Naive thymus-derived CD4-positive, alpha-beta T cell (primary cell): ENCODE measurements around the gene CNOT11. TPM values are rescaled to one million over a fixed set of nuclear protein-coding genes. Genes with fewer than 3 reads are reported as not detected.
"Not testable (repeated sequence)": the region's sequence is repeated elsewhere in the genome, so short reads cannot be mapped to it uniquely, and the experiment has no call there.

Experiments used
- ATAC-seq: fragments of 150-1000 bp; cut with Tn5 transposase; 2 replicates; pipeline ENCODE4 v1.10.0; 2021; ENCODE audit warnings: mild to moderate bottlenecking, moderate library complexity
- CTCF ChIA-PET: fragments of 350-600 bp; sonication (Branson Sonifier 250); formaldehyde crosslinking; loops from one replicate; lab custom pipeline; 2021; ENCODE audit warnings: antibody characterized with exemption; lab: Charles Lee
- POLR2A ChIA-PET: fragments of 350-600 bp; sonication (Branson Sonifier 250); formaldehyde crosslinking; loops from one replicate; lab custom pipeline; 2021; ENCODE audit warnings: antibody characterized with exemption, inconsistent platforms; lab: Charles Lee
- DNase-seq, 9 donors: peaks; one replicate each; pipeline versions ENCODE4 v3.0.0 to v3.0.0-alpha.2; 2020 to 2022; ENCODE audit warnings: mixed read lengths in 1 of 9
- H3K27ac ChIP-seq: one replicate; pipeline ENCODE4 v1.7.0; 2013; ENCODE audit warnings: mild to moderate bottlenecking, low read depth, low read length, moderate library complexity
- H3K27me3 ChIP-seq, 2 donors: one replicate each; pipeline ENCODE4 v1.7.0; 2013; ENCODE audit warnings: low read length in 2 of 2, mild to moderate bottlenecking in 2 of 2, moderate library complexity in 2 of 2; ENCODE audit not compliant: control insufficient read depth in 2 of 2, insufficient read depth in 2 of 2
- H3K36me3 ChIP-seq, 3 experiments: 1 replicate in 2 of 3; 2 replicates in 1 of 3; pipeline ENCODE4 v1.7.0; 2013; ENCODE audit warnings: low read length in 3 of 3, mild to moderate bottlenecking in 3 of 3, moderate library complexity in 1 of 3; ENCODE audit not compliant: insufficient read depth in 3 of 3, control insufficient read depth in 2 of 3
- H3K4me1 ChIP-seq, 2 donors: one replicate each; pipeline ENCODE4 v1.7.0; 2013; ENCODE audit warnings: low read length in 2 of 2, mild to moderate bottlenecking in 2 of 2, moderate library complexity in 1 of 2; ENCODE audit not compliant: control insufficient read depth in 2 of 2, insufficient read depth in 2 of 2
- H3K4me3 ChIP-seq: 2 replicates; pipeline ENCODE4 v1.7.0; 2013; ENCODE audit warnings: mild to moderate bottlenecking, low read length
- H3K9me3 ChIP-seq, 3 experiments: 1 replicate in 2 of 3; 2 replicates in 1 of 3; pipeline ENCODE4 v1.7.0; 2013; ENCODE audit warnings: low read length in 3 of 3; ENCODE audit not compliant: control insufficient read depth in 2 of 3
- H3K27ac Mint-ChIP-seq, 9 donors: one replicate each; pipeline ENCODE4 v1.8.0; 2020 to 2022; ENCODE audit warnings: mixed read lengths in 9 of 9, mild to moderate bottlenecking in 8 of 9, moderate library complexity in 5 of 9, inconsistent platforms in 2 of 9
- H3K27me3 Mint-ChIP-seq, 5 donors: one replicate each; pipeline ENCODE4 v1.8.0; 2021 to 2022; ENCODE audit warnings: mixed read lengths in 5 of 5, mild to moderate bottlenecking in 1 of 5
- H3K36me3 Mint-ChIP-seq, 5 donors: one replicate each; pipeline ENCODE4 v1.8.0; 2020 to 2022; ENCODE audit warnings: mixed read lengths in 5 of 5, mild to moderate bottlenecking in 3 of 5, inconsistent platforms in 1 of 5
- H3K4me1 Mint-ChIP-seq, 7 donors: one replicate each; pipeline ENCODE4 v1.8.0; 2020 to 2022; ENCODE audit warnings: mixed read lengths in 7 of 7, mild to moderate bottlenecking in 3 of 7, inconsistent platforms in 1 of 7
- H3K4me3 Mint-ChIP-seq, 10 donors: one replicate each; pipeline ENCODE4 v1.8.0; 2020 to 2022; ENCODE audit warnings: mild to moderate bottlenecking in 10 of 10, mixed read lengths in 10 of 10, moderate library complexity in 6 of 10, inconsistent platforms in 2 of 10
- H3K9me3 Mint-ChIP-seq, 11 donors: one replicate each; pipeline ENCODE4 v1.8.0; 2020 to 2022; ENCODE audit warnings: mixed read lengths in 11 of 11, mild to moderate bottlenecking in 4 of 11, inconsistent platforms in 1 of 11, moderate library complexity in 1 of 11
- intact Hi-C, 2 donors: fragments of 100-400 bp; cut with micrococcal nuclease; formaldehyde crosslinking; loops; one replicate each; pipeline ENCODE4 v1.15.1; 2023
- polyA plus RNA-seq, 2 donors: library from polyadenylated mRNA; unstranded; fragments of 300-500 nt; fragmentation: Illumina TruSeq; gene quantifications; one replicate each; pipeline ENCODE4 v1.2.3, GENCODE V29; 2021
- total RNA-seq, 6 experiments: library from RNA in 5 of 6; stranded (reverse) in 5 of 6; gene quantifications; 1 replicate in 5 of 6; 2 replicates in 1 of 6; pipeline ENCODE4 v1.2.3 and lab custom pipeline; 2021 to 2026

The CNOT11 gene
- total and polyA plus RNA-seq, 7 experiments from 2014 or later: 49.0 to 65.7 (median 60.4) TPM

DNA sequence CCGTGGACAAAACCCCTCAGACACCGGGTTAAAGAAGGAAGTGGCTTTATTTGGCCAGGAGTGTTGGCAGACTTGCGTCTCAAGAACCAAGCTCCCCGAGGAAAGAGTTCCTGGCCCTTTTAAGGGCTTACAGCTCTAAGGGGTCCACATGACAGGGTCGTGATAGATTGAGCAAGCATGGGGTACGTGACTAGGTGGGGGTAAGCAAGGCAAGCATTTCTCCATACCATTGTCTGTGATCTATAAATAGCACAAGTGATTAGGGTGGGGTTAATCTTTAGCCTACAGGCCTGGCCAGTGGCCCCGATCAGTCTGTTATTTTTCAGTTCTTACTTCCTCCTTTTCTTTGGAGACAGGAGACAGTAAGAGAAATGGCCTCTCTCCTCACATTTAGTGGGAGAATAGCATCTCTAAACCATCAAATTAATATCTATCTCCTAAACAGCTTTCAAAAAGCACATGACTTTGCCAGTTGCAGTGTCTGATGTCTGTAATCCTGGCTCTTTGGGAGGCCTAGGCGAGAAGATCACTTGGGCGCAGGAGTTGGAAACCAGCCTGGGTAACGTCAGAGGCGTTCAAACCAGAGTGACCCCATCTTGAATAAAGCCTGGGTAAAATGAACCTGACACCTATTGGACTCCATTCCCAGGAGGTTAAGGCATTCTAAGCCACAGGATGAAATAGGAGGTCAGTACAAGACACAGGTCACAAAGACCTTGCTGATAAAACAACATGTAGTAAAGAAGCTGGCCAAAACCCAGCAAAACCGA, 18.3 kb upstream of the CNOT11 start:
- Histone ChIP-seq H3K4me1 (no peaks in the 10 kb centered on the region), H3K27ac (no peak overlapping the region), H3K27me3 (no peaks in the 10 kb centered on the region), H3K4me3 (no peak overlapping the region), H3K9me3 (no peaks in the 10 kb centered on the region), H3K36me3 (no peaks in the 10 kb centered on the region)
- Mint-ChIP-seq H3K27ac (no peak overlapping the region), H3K27me3 (no peaks in the 10 kb centered on the region), H3K36me3 (peaks cover 4 to 18% (median 14%) of the 10 kb centered on the region in 5 donors), H3K4me3 (no peak overlapping the region), H3K4me1 (peaks cover 0 to 4% (median 0%) of the 10 kb centered on the region in 7 donors), H3K9me3 (peaks cover 0 to 9% (median 0%) of the 10 kb centered on the region in 11 donors)
- DNase-seq: no peak
- ATAC-seq: no peak
- ChIA-PET POLR2A (interaction anchor here (1.2 kb wide), 1 partner anchor 18 kb away, joined by 3 read pairs; the partner anchor contains the start of gene CNOT11), CTCF (interaction anchor here (0.8 kb wide), 1 partner anchor 17 kb away, joined by 3 read pairs; no protein-coding TSS in a partner anchor)
- intact Hi-C loops: no loop called here

DNA sequence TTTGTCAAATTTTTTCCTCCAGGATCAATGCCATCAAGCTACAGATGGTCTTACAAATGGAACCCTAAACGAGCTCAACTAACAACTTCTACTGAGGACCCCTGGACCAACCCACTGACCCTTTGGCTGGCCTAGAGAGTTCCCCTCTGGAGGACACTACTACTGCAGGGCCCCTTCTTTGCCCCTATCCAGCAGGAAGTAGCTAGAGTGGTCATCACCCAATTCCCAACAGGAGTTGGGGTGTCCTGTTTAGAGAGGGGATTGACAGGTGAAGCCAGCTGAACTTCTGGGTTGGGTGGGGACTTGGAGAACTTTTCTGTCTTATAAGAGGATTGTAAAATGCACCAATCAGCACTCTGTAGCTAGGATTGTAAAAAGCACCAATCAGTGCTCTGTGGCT, 16.7 kb upstream of the CNOT11 start:
- H3K4me1 ChIP-seq, CTCF ChIA-PET, H3K36me3 ChIP-seq, H3K9me3 ChIP-seq, H3K4me3 ChIP-seq, ATAC-seq, DNase-seq, H3K27me3 Mint-ChIP-seq, intact Hi-C loops, H3K4me3 Mint-ChIP-seq, H3K9me3 Mint-ChIP-seq, H3K27ac ChIP-seq, H3K27ac Mint-ChIP-seq, H3K27me3 ChIP-seq, H3K4me1 Mint-ChIP-seq: not testable (repeated sequence)
- peaks cover 4 to 15% (median 11%) of the 10 kb centered on the region in 5 donors for H3K36me3 Mint-ChIP-seq
- POLR2A ChIA-PET: interaction anchor here (1.2 kb wide), 1 partner anchor 16 kb away, joined by 3 read pairs; the partner anchor contains the start of gene CNOT11

DNA sequence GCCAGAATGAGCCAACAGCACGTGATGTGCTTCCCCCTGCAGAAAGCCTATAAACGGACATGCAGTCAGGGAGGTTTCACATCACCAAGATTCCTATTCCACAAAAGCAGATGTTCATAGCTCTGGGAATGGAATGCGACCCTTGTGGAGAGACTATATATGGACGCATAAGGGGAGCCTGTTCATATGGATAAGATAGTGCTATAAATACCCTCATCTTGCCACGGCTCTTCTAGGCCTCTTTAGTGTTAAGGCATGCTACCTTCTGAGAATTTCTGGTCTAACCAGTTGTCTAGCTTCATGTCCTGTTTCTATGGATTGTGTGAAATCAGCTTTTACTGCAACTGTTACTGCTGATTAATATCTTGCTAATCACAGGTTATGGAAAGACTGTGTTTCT, 14.7 kb upstream of the CNOT11 start:
- intact Hi-C loops, H3K27me3 Mint-ChIP-seq, CTCF ChIA-PET: not testable (repeated sequence)

DNA sequence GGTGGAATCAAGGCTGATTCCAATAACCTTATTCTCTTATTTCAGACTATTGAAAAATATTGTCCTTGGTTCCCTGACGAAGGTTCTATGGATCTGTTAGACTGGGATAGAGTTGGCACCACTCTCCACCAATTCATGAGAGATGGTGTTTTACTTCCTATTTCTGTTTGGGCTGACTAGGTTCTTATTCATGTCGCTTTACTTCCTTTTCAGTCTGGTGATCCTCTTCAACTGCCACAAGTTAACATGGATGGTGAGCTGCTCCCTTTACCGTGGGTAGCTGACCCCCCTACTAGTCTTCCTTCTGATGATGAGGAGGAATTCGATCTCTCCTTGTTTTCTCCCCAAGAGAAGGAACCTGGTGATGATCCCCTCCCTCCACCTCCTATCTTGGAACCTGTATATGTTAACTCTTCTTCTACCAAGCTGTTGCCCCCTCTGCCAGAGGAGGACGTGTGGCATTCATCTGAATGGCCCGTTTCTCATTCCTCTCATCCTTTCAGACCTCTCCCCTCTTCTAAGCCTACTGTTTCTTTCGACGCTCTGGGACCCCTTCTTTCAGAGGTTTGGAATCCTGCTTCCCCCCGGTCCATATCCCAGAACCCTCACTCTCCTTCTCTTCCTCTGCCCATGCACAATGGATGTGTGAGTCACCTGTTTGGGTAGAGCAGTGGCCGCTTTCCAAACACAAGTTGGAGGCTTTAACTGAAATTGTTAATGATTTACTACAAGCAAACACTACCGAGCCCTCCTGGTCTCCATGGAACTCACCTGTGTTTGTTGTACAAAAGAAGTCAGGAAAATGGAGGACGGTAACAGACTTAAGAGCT, 13.5 kb upstream of the CNOT11 start:
- H3K4me1 ChIP-seq: no peaks in the 10 kb centered on the region
- H3K27me3 ChIP-seq: no peaks in the 10 kb centered on the region
- no peaks in the 10 kb centered on the region for H3K36me3 ChIP-seq
- ChIA-PET POLR2A (interaction anchor here (2.1 kb wide), 1 partner anchor 9 kb away, joined by 5 read pairs; no protein-coding TSS in a partner anchor), CTCF (interaction anchor here (0.7 to 1.6 kb wide), 2 partner anchors 10 to 30 kb away, joined by 3 read pairs; no protein-coding TSS in a partner anchor)
- peak overlapping the region in 1 of 9 donors; percentile 31 for H3K27ac Mint-ChIP-seq
- H3K4me1 Mint-ChIP-seq: peaks cover 0 to 13% (median 5%) of the 10 kb centered on the region in 7 donors
- H3K27ac ChIP-seq: no peak overlapping the region
- H3K9me3 Mint-ChIP-seq: peaks cover 0 to 4% (median 0%) of the 10 kb centered on the region in 11 donors
- peaks cover 0 to 6% (median 0%) of the 10 kb centered on the region in 5 donors for H3K27me3 Mint-ChIP-seq
- H3K4me3 ChIP-seq: no peak overlapping the region
- DNase-seq (no peak), ATAC-seq (no peak)
- no peaks in the 10 kb centered on the region for H3K9me3 ChIP-seq
- H3K4me3 Mint-ChIP-seq: no peak overlapping the region
- H3K36me3 Mint-ChIP-seq: peaks cover 0 to 7% (median 0%) of the 10 kb centered on the region in 5 donors
- intact Hi-C loops: no loop called here

More for the DNA sequence above, 14.7 kb upstream of the CNOT11 start:
- H3K4me3 Mint-ChIP-seq, H3K4me3 ChIP-seq, H3K36me3 Mint-ChIP-seq, H3K27me3 ChIP-seq, ATAC-seq, H3K9me3 ChIP-seq, H3K27ac ChIP-seq, DNase-seq, H3K9me3 Mint-ChIP-seq, H3K36me3 ChIP-seq, POLR2A ChIA-PET, H3K27ac Mint-ChIP-seq, H3K4me1 ChIP-seq: not testable (repeated sequence)
- peaks cover 0 to 13% (median 5%) of the 10 kb centered on the region in 7 donors for H3K4me1 Mint-ChIP-seq

DNA sequence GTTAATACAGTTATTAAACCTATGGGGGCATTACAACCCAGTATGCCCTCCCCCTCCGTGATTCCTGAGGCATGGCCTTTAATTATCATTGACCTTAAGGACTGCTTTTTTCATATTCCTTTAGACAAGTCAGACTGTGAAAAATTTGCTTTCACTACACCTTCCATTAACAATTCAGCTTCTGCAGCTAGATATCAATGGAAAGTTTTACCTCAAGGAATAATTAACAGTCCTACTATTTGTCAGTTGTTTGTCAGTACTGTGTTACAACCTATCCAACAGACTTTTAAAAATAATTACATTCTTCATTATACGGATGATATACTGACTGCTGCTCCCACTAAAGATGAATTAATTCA, 12.9 kb upstream of the CNOT11 start:
- H3K36me3 Mint-ChIP-seq, H3K36me3 ChIP-seq, H3K4me1 ChIP-seq, intact Hi-C loops, H3K27me3 Mint-ChIP-seq, ATAC-seq, H3K27ac Mint-ChIP-seq, H3K9me3 ChIP-seq, H3K4me3 Mint-ChIP-seq, H3K27me3 ChIP-seq, H3K9me3 Mint-ChIP-seq, H3K27ac ChIP-seq, H3K4me3 ChIP-seq, DNase-seq: not testable (repeated sequence)
- ChIA-PET CTCF (interaction anchor here (0.7 to 1.6 kb wide), 3 partner anchors 9 to 227 kb away, joined by 3 to 5 read pairs (median 3); no protein-coding TSS in a partner anchor), POLR2A (interaction anchor here (0.6 to 2.1 kb wide), 2 partner anchors 9 to 29 kb away, joined by 3 to 5 read pairs; no protein-coding TSS in a partner anchor)
- peaks cover 0 to 13% (median 5%) of the 10 kb centered on the region in 7 donors for H3K4me1 Mint-ChIP-seq

DNA sequence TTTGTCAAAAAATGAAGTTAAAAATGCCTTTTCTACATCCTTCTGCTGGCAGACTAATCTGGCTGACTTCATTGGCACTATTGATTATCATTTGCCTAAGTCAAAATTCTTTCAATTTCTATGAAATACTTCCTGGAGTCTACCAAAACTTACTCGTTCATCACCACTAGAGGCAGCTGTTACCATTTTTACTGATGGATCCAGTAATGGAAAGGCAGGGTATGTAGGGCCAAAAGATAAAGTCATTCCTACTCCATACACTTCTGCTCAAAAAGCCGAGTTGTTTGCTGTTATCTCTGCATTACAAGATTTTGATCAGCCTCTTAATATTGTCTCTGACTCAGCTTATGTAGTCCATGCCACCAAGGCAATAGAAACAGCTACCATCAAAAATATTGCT, 12.0 kb upstream of the CNOT11 start:
- H3K4me1 ChIP-seq, H3K4me3 ChIP-seq, H3K36me3 ChIP-seq, ATAC-seq, H3K27ac ChIP-seq, H3K27me3 ChIP-seq, H3K9me3 ChIP-seq, H3K9me3 Mint-ChIP-seq, H3K27ac Mint-ChIP-seq, H3K36me3 Mint-ChIP-seq, H3K4me3 Mint-ChIP-seq, H3K27me3 Mint-ChIP-seq: not testable (repeated sequence)
- intact Hi-C loops: loop anchor here in 1 of 2 donors (1.0 kb wide), 1 partner anchor 12 kb away; the partner anchor contains the start of gene CNOT11
- H3K4me1 Mint-ChIP-seq: peaks cover 0 to 13% (median 5%) of the 10 kb centered on the region in 7 donors
- DNase-seq: peak in 4 of 9 donors; percentile 14 to 27 (median 18)
- ChIA-PET POLR2A (interaction anchor here (2.1 kb wide), 1 partner anchor 10 kb away, joined by 5 read pairs; no protein-coding TSS in a partner anchor), CTCF (interaction anchor here (0.8 to 1.6 kb wide), 5 partner anchors 8 to 579 kb away, joined by 3 to 5 read pairs (median 3); no protein-coding TSS in a partner anchor)
